ENCODE data around the gene FOXD1.
"Not testable (repeated sequence)": the region's sequence is repeated elsewhere in the genome, so short reads cannot be mapped to it uniquely, and the experiment has no call there.

FOXD1 gene

DNA sequence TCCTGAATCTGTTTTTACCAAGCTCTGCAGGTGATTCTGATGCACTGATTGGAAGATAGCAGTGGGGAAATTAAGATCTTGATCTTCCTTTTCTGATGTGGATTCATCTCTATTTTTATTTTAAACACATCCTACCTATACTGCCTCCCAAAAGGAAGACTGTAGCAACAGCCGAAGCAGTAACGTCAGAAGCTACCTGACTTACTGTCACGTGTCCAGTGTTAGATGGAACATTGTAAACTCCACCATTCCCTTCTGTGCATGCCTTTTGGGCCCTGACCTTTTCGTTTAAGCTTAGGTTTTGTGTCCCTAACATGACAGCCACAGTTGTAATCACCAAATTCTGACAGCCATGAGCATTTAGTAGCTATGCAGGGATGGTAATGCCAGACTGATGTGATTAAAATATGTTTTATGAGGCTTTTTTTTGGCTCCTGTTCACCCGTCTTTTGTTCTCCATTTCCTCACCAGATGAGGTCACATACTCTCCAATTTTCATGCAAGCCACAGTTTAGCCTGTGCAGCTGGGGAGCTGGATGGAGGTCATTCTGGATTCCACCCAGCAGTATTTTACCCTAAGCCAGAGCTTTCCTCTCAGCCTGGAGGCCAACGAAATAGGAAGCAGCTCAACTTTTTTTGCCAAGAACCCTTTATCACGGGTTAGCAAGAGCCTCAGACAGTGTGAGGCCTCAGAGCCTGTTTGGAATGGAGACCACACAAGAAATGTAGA lies 15.6 kb upstream of the FOXD1 start:
- H3K4me3 ChIP-seq (ENCODE audit: insufficient read length, low read depth) = no peak overlapping the region
- no peaks in the 10 kb centered on the region; the same call in 1 of the 2 replicates for H3K9me3 ChIP-seq (ENCODE audit: insufficient read depth, low read length)
- H3K27me3 ChIP-seq (ENCODE audit: insufficient read depth, insufficient read length) = no peaks in the 10 kb centered on the region
- H3K36me3 ChIP-seq (ENCODE audit: insufficient read depth, insufficient read length, low read length) = no peaks in the 10 kb centered on the region
- H3K9ac ChIP-seq (ENCODE audit: insufficient read length, low read depth) = no peak overlapping the region
- no peaks in the 10 kb centered on the region for H3K4me1 ChIP-seq (ENCODE audit: insufficient read depth, insufficient read length)
- DNase-seq (ENCODE audit: low read depth, low spot score) = no peak
- TF ChIP-seq ZNF274 (IDR thresholded peaks at IDR 0.05; ENCODE audit: low read depth, low read length) = no peak

GRCh38 chr5:73460133-73460532 lies 11.6 kb upstream of the FOXD1 start:
- H3K9me3 ChIP-seq (ENCODE audit: insufficient read depth, low read length) = no peaks in the 10 kb centered on the region
- H3K4me3 ChIP-seq (ENCODE audit: insufficient read length, low read depth) = no peak overlapping the region
- TF ChIP-seq ZNF274 (IDR thresholded peaks at IDR 0.05; ENCODE audit: low read depth, low read length) (no peak), SUZ12 (IDR thresholded peaks at IDR 0.05; ENCODE audit: extremely low read depth, insufficient read depth, insufficient read length) (no peak), YY1 (IDR thresholded peaks at IDR 0.05; ENCODE audit: insufficient read depth, insufficient read length) (no peak)
- H3K4me1 ChIP-seq (ENCODE audit: insufficient read depth, insufficient read length) = no peaks in the 10 kb centered on the region
- no peaks in the 10 kb centered on the region for H3K36me3 ChIP-seq (ENCODE audit: insufficient read depth, insufficient read length, low read length)
- no peak overlapping the region for H3K9ac ChIP-seq (ENCODE audit: insufficient read length, low read depth)
- no peak for DNase-seq (ENCODE audit: low read depth, low spot score)
- H3K27me3 ChIP-seq (ENCODE audit: insufficient read depth, insufficient read length) = no peaks in the 10 kb centered on the region

DNA sequence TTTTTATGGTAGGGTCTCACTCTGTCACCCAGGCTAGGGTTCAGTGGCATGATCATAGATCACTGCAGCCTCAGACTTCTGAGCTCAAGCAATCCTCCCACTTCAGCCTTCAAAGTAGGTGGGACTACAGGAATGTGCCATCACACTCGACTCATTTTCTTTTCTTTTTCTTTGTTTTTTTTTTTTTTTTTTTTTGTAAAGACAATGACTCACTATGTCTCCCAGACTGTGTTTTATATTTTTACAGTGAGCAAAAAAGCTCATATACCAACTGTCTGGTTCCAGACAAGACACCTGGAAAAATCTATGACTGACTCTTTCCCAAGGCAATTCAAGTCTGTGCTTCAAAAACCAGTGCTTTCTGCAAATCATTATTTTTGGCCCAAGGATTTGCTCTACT lies 10.8 kb upstream of the FOXD1 start:
- no peak for TF ChIP-seq YY1 (IDR thresholded peaks at IDR 0.05; ENCODE audit: insufficient read depth, insufficient read length)
- no peak for TF ChIP-seq ZNF274 (IDR thresholded peaks at IDR 0.05; ENCODE audit: low read depth, low read length)
- no peak for TF ChIP-seq SUZ12 (IDR thresholded peaks at IDR 0.05; ENCODE audit: extremely low read depth, insufficient read depth, insufficient read length)
- no peak for DNase-seq (ENCODE audit: low read depth, low spot score)
- H3K4me3 ChIP-seq (ENCODE audit: insufficient read length, low read depth) = no peak overlapping the region

DNA sequence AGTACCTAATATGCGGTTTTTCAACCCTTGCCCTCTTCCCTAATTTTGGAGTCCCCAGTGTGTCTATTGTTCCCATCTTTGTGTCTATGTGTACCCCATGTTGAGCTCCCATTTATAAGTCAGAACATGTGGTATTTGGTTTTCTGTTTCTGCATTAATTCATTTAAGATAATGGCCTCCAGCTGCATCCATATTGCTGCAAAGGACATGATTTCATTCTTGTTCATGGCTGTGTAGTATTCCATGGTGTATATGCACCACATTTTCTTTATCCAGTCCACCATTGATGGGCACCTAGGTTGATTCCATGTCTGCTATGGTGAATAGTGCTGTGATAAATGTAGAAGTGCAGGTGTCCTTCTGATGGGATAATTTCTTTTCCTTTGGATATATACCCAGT lies 7.9 kb upstream of the FOXD1 start:
- not testable (repeated sequence) for H3K9ac ChIP-seq (ENCODE audit: insufficient read length, low read depth); DNase-seq (ENCODE audit: low read depth, low spot score); H3K9me3 ChIP-seq (ENCODE audit: insufficient read depth, low read length); H3K4me1 ChIP-seq (ENCODE audit: insufficient read depth, insufficient read length); H3K4me3 ChIP-seq (ENCODE audit: insufficient read length, low read depth); H3K36me3 ChIP-seq (ENCODE audit: insufficient read depth, insufficient read length, low read length)
- peaks cover 23% of the 10 kb centered on the region for H3K27me3 ChIP-seq (ENCODE audit: insufficient read depth, insufficient read length)

More for the DNA sequence above, 10.8 kb upstream of the FOXD1 start:
- no peak overlapping the region for H3K9ac ChIP-seq (ENCODE audit: insufficient read length, low read depth)
- no peaks in the 10 kb centered on the region for H3K27me3 ChIP-seq (ENCODE audit: insufficient read depth, insufficient read length)
- H3K9me3 ChIP-seq (ENCODE audit: insufficient read depth, low read length) = no peaks in the 10 kb centered on the region
- H3K36me3 ChIP-seq (ENCODE audit: insufficient read depth, insufficient read length, low read length) = no peaks in the 10 kb centered on the region
- no peaks in the 10 kb centered on the region for H3K4me1 ChIP-seq (ENCODE audit: insufficient read depth, insufficient read length)

- Histone ChIP-seq H3K4me3 (ENCODE audit: insufficient read length, low read depth) (no peak overlapping the region), H3K9me3 (ENCODE audit: insufficient read depth, low read length) (no peaks in the 10 kb centered on the region), H3K27me3 (ENCODE audit: insufficient read depth, insufficient read length) (peaks cover 43% of the 10 kb centered on the region), H3K36me3 (ENCODE audit: insufficient read depth, insufficient read length, low read length) (no peaks in the 10 kb centered on the region), H3K9ac (ENCODE audit: insufficient read length, low read depth) (no peak overlapping the region), H3K4me1 (ENCODE audit: insufficient read depth, insufficient read length) (peaks cover 5% of the 10 kb centered on the region)
- DNase-seq (ENCODE audit: low read depth, low spot score) = no peak
- TF ChIP-seq ZNF274 (IDR thresholded peaks at IDR 0.05; ENCODE audit: low read depth, low read length) (no peak), SUZ12 (IDR thresholded peaks at IDR 0.05; ENCODE audit: extremely low read depth, insufficient read depth, insufficient read length) (no peak), YY1 (IDR thresholded peaks at IDR 0.05; ENCODE audit: insufficient read depth, insufficient read length) (no peak)
Observed at GRCh38 chr5:73454379-73455036, 5.9 kb upstream of the FOXD1 start.

DNA sequence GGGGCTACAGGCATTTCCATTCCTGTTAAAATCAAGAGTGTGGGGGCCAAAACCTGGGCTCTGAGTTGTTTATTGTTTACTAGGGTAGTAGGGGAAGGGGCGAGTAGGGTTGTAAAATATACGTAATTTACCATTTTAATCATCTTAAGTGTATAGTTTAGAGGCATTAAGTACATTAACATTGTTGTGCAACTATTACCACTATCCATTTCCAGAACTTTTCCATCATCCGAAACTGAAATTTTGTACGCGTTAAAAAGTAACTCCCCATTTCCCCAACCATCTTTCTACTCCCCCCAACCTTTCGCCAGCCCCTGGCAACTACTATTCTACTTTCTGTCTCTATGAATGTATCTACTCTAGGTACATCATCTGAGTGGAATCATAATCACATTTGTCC lies 3.6 kb upstream of the FOXD1 start:
- H3K27me3 ChIP-seq (ENCODE audit: insufficient read depth, insufficient read length) = peaks cover 52% of the 10 kb centered on the region
- no peak for DNase-seq (ENCODE audit: low read depth, low spot score)
- no peaks in the 10 kb centered on the region for H3K36me3 ChIP-seq (ENCODE audit: insufficient read depth, insufficient read length, low read length)
- no peak overlapping the region for H3K9ac ChIP-seq (ENCODE audit: insufficient read length, low read depth)
- TF ChIP-seq SUZ12 (IDR thresholded peaks at IDR 0.05; ENCODE audit: extremely low read depth, insufficient read depth, insufficient read length) = no peak
- TF ChIP-seq YY1 (IDR thresholded peaks at IDR 0.05; ENCODE audit: insufficient read depth, insufficient read length) = no peak
- TF ChIP-seq ZNF274 (IDR thresholded peaks at IDR 0.05; ENCODE audit: low read depth, low read length) = no peak
- peaks cover 8% of the 10 kb centered on the region for H3K4me1 ChIP-seq (ENCODE audit: insufficient read depth, insufficient read length)
- no peaks in the 10 kb centered on the region for H3K9me3 ChIP-seq (ENCODE audit: insufficient read depth, low read length)
- H3K4me3 ChIP-seq (ENCODE audit: insufficient read length, low read depth) = no peak overlapping the region

GRCh38 chr5:73451224-73452130 lies 2.9 kb upstream of the FOXD1 start:
- H3K9ac ChIP-seq (ENCODE audit: insufficient read length, low read depth) = peak overlapping the region; percentile 67
- H3K27me3 ChIP-seq (ENCODE audit: insufficient read depth, insufficient read length) = peaks cover 57% of the 10 kb centered on the region

More at GRCh38 chr5:73451224-73452130, 2.9 kb upstream of the FOXD1 start:
- TF ChIP-seq ZNF274 (IDR thresholded peaks at IDR 0.05; ENCODE audit: low read depth, low read length) (no peak), YY1 (IDR thresholded peaks at IDR 0.05; ENCODE audit: insufficient read depth, insufficient read length) (no peak), SUZ12 (IDR thresholded peaks at IDR 0.05; ENCODE audit: extremely low read depth, insufficient read depth, insufficient read length) (no peak)
- DNase-seq (ENCODE audit: low read depth, low spot score) = no peak
- Histone ChIP-seq H3K4me3 (ENCODE audit: insufficient read length, low read depth) (peak overlapping the region; percentile 36), H3K9me3 (ENCODE audit: insufficient read depth, low read length) (no peaks in the 10 kb centered on the region), H3K4me1 (ENCODE audit: insufficient read depth, insufficient read length) (peaks cover 8% of the 10 kb centered on the region), H3K36me3 (ENCODE audit: insufficient read depth, insufficient read length, low read length) (no peaks in the 10 kb centered on the region)

All from NT2/D1 (cell line).